Hepatocyte (in vitro differentiated cells): Measurements from ENCODE around the gene SLC6A4.

Experiments
- EZH2 ChIP-seq: fragments of 200-600 bp; sonication (generic); IDR thresholded peaks from 2 replicates; pipeline ENCODE4 v1.6.1; 2016; ENCODE audit warnings: antibody characterized with exemption, mild to moderate bottlenecking, borderline replicate concordance
- EZH2phosphoT487 ChIP-seq: fragments of 200-600 bp; sonication (generic); IDR thresholded peaks from one replicate; pipeline ENCODE4 v1.6.1; 2018; ENCODE audit warnings: antibody characterized with exemption, mild to moderate bottlenecking, low read depth, moderate library complexity; ENCODE audit not compliant: unreplicated experiment, severe bottlenecking
- TF ChIP-seq, protein P1 (sequence below): fragments of 200-600 bp; sonication (generic); IDR thresholded peaks from 2 replicates; pipeline ENCODE4 v1.5.1; 2016; ENCODE audit warnings: antibody characterized with exemption, mild to moderate bottlenecking; ENCODE audit not compliant: poor library complexity

DNA sequence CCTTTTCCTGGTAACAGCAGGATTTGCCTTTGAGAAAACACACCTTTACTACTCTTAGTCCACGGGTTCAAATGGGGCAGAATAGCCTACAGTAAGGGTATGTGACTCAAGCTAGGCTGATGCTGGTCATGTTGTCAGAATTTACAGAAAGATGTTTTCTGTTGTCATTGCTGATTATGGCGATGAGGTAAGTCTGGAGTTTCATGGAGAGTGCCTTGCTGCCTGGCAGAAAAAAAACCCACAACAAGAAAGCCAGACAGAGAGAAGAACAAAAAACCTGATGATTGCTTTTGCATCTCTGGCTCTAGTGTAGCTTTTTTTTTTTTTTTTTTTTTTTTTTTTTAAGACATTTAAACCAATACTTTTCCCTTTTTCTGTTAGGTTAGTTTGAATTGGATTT lies 47.9 kb downstream of the SLC6A4 start:
- TF ChIP-seq, protein P1, sequence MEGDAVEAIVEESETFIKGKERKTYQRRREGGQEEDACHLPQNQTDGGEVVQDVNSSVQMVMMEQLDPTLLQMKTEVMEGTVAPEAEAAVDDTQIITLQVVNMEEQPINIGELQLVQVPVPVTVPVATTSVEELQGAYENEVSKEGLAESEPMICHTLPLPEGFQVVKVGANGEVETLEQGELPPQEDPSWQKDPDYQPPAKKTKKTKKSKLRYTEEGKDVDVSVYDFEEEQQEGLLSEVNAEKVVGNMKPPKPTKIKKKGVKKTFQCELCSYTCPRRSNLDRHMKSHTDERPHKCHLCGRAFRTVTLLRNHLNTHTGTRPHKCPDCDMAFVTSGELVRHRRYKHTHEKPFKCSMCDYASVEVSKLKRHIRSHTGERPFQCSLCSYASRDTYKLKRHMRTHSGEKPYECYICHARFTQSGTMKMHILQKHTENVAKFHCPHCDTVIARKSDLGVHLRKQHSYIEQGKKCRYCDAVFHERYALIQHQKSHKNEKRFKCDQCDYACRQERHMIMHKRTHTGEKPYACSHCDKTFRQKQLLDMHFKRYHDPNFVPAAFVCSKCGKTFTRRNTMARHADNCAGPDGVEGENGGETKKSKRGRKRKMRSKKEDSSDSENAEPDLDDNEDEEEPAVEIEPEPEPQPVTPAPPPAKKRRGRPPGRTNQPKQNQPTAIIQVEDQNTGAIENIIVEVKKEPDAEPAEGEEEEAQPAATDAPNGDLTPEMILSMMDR = no peak
- no peak for TF ChIP-seq EZH2
- no peak for TF ChIP-seq EZH2phosphoT487
